GM13977 (cell line): ENCODE measurements around the gene SYNE1.

ENCODE experiments used
- DNase-seq: peaks from one replicate; pipeline ENCODE4 v3.0.0; 2012; ENCODE audit warnings: low spot score
- CTCF ChIP-seq: IDR thresholded peaks from 2 replicates; pipeline ENCODE4 v1.5.1; 2012; ENCODE audit warnings: mild to moderate bottlenecking, control low read depth; ENCODE audit not compliant: insufficient read depth; ENCODE audit errors: extremely low read depth, missing control alignments
- in situ Hi-C: fragments of 300-500 bp; cut with MboI; formaldehyde crosslinking; loops from one replicate; pipeline ENCODE4 v1.12.0; 2022; ENCODE audit warnings: low sequenced_read_pairs, low pct_unique_long_range_greater_than_20kb, mixed read lengths, inconsistent platforms; ENCODE audit not compliant: unreplicated experiment

SYNE1 gene

GRCh38 chr6:152588456-152588855 is 48.7 kb downstream of the SYNE1 start:
- no peak for TF ChIP-seq CTCF
- in situ Hi-C loops, result no loop called here
- no peak for DNase-seq

- in situ Hi-C loops, result no loop called here
- DNase-seq, result no peak
- TF ChIP-seq CTCF, result no peak
These were observed 49.7 kb downstream of the SYNE1 start for GRCh38 chr6:152587473-152587872.

- DNase-seq, result no peak
- no peak for TF ChIP-seq CTCF
- in situ Hi-C loops, result no loop called here
These were observed 51.9 kb downstream of the SYNE1 start for GRCh38 chr6:152585236-152585635.

- no peak for TF ChIP-seq CTCF
- in situ Hi-C loops, result no loop called here
These were observed 53.3 kb downstream of the SYNE1 start for GRCh38 chr6:152583888-152584287.

GRCh38 chr6:152576525-152576924 is 60.6 kb downstream of the SYNE1 start:
- no peak for TF ChIP-seq CTCF
- no peak for DNase-seq
- in situ Hi-C loops, result no loop called here

More at GRCh38 chr6:152583888-152584287, 53.3 kb downstream of the SYNE1 start:
- DNase-seq, result no peak

GRCh38 chr6:152575621-152576150 is 61.5 kb downstream of the SYNE1 start:
- DNase-seq, result no peak
- no peak for TF ChIP-seq CTCF
- in situ Hi-C loops, result no loop called here

- in situ Hi-C loops, result no loop called here
- DNase-seq, result no peak
- TF ChIP-seq CTCF, result no peak
These were observed 62.0 kb downstream of the SYNE1 start for GRCh38 chr6:152575161-152575560.
